Spleen (tissue), 11 donors: ENCODE results near the gene UTS2. TPM values are rescaled to one million over a fixed set of nuclear protein-coding genes. Genes with fewer than 3 reads are reported as not detected.
A peak's percentile ranks its signal among the peaks of the same experiment; 100 is the strongest.

Source experiments
- DNase-seq: peaks from one replicate; pipeline ENCODE4 v3.0.0-alpha.2; 2020
- H3K27ac ChIP-seq, 8 donors: fragments of 200-600 bp; sonication (generic) in 7 of 8; 1 replicate in 4 of 8; 2 replicates in 4 of 8; pipeline versions ENCODE4 v1.5.0 to v1.8.0; 2016 to 2021; ENCODE audit warnings: inconsistent platforms in 4 of 8, mild to moderate bottlenecking in 4 of 8, moderate library complexity in 1 of 8
- H3K27me3 ChIP-seq, 7 donors: fragments of 200-600 bp; sonication (generic) in 6 of 7; replicated peaks in 1 of 7; 1 replicate in 4 of 7; 2 replicates in 3 of 7; pipeline versions ENCODE4 v1.5.0 to v1.8.0; 2016 to 2021; ENCODE audit warnings: inconsistent platforms in 3 of 7, mild to moderate bottlenecking in 1 of 7
- H3K36me3 ChIP-seq, 6 donors: fragments of 200-600 bp; sonication (generic) in 5 of 6; 1 replicate in 4 of 6; 2 replicates in 2 of 6; pipeline versions ENCODE4 v1.5.0 to v1.8.0; 2016 to 2021; ENCODE audit warnings: inconsistent platforms in 2 of 6
- H3K4me1 ChIP-seq, 6 donors: fragments of 200-600 bp; sonication (generic) in 5 of 6; 1 replicate in 3 of 6; 2 replicates in 3 of 6; pipeline versions ENCODE4 v1.5.0 to v1.8.0; 2016 to 2021; ENCODE audit warnings: inconsistent platforms in 3 of 6
- H3K4me3 ChIP-seq, 8 donors: fragments of 200-600 bp; sonication (generic) in 7 of 8; 1 replicate in 4 of 8; 2 replicates in 4 of 8; pipeline versions ENCODE4 v1.5.0 to v1.8.0; 2016 to 2021; ENCODE audit warnings: inconsistent platforms in 4 of 8, mild to moderate bottlenecking in 4 of 8, moderate library complexity in 2 of 8
- H3K9me3 ChIP-seq, 8 donors: fragments of 200-600 bp; sonication (generic) in 7 of 8; 1 replicate in 4 of 8; 2 replicates in 4 of 8; pipeline versions ENCODE4 v1.5.0 to v1.8.0; 2016 to 2021; ENCODE audit warnings: inconsistent platforms in 4 of 8
- CTCF ChIP-seq, 11 experiments: fragments of 200-600 bp in 7 of 11; fragments of 450-650 bp in 4 of 11; sonication (generic) in 4 of 11; IDR thresholded peaks in 8 of 11; conservative IDR thresholded peaks in 3 of 11; 1 replicate in 7 of 11; 2 replicates in 4 of 11; pipeline versions ENCODE4 v1.4.0 to v1.8.0; 2016 to 2021; ENCODE audit warnings: antibody characterized with exemption in 11 of 11, inconsistent platforms in 4 of 11, mild to moderate bottlenecking in 1 of 11
- POLR2A ChIP-seq, 3 donors: fragments of 450-650 bp; IDR thresholded peaks; one replicate each; pipeline ENCODE4 v1.5.1; 2017; ENCODE audit warnings: antibody characterized with exemption in 3 of 3, mild to moderate bottlenecking in 1 of 3
- POLR2AphosphoS5 ChIP-seq, 3 donors: sonication (generic); formaldehyde crosslinking; IDR thresholded peaks; one replicate each; pipeline ENCODE4 v1.5.1; 2017; ENCODE audit warnings: antibody characterized with exemption in 3 of 3
- WGBS, 5 donors: extraction: QIAGEN DNeasy Blood & Tissue Kit in 3 of 5; methylation state at CpG; one replicate each; pipeline versions ENCODE4 v1.1.5 to v1.1.7; 2013 to 2018; 5-methylcytosine and 5-hydroxymethylcytosine counted together
- intact Hi-C: fragments of 100-400 bp; cut with DNase I; formaldehyde crosslinking; loops from one replicate; pipeline ENCODE4 v1.15.0; 2023; ENCODE audit warnings: low total_unique reads
- polyA plus RNA-seq, 3 donors: library from polyadenylated mRNA; stranded (reverse); fragments of 200-250 nt; gene quantifications; one replicate each; pipeline ENCODE4 v1.2.1, GENCODE V29; 2013
- total RNA-seq, 7 donors: library from RNA; depleted of rRNA in 3 of 7; stranded (reverse); fragments of >200 nt in 3 of 7; fragmentation: NEBNext Ultra II Directional in 4 of 7; extraction: Animal tissue kit (Norgen Biotek cat#: 25700) in 4 of 7; gene quantifications; one replicate each; pipeline versions ENCODE4 v1.1.0 to v1.2.1, GENCODE V29; 2016 to 2021
- donor health status: healthy with polysubstance abuse.
- donor health status: DM: no; HTN: no; CAD: no; lungs with moderate emphysema.
- donor health status: DM: no; HTN: no; CAD: no.
- donor health status: Bipolar disorder and iron deficiency.
- donor health status: healthy.
- donor health status: DM: no; HTN: no; CAD: no.
- donor health status: DM: yes; HTN: yes; CAD: no.

Gene UTS2
- total and polyA plus RNA-seq, 10 donors: 0.45 to 5.3 (median 0.76) TPM; not detected in 3

- Histone ChIP-seq H3K27me3 (no peaks in the 10 kb centered on the region), H3K27ac (no peak overlapping the region), H3K4me1 (peaks cover 0 to 8% (median 0%) of the 10 kb centered on the region in 6 donors), H3K9me3 (no peaks in the 10 kb centered on the region), H3K36me3 (no peaks in the 10 kb centered on the region), H3K4me3 (no peak overlapping the region)
- intact Hi-C loops: no loop called here
- no peak for TF ChIP-seq POLR2AphosphoS5 (IDR thresholded peaks at IDR 0.05)
- TF ChIP-seq POLR2A (IDR thresholded peaks at IDR 0.05): no peak
- no peak for TF ChIP-seq CTCF (IDR thresholded peaks at IDR 0.05 in 8 of 11, conservative IDR thresholded peaks at IDR 0.05 in 3 of 11)
- 79 to 93% (median 89%) methylated on average over 4 of the region's 4 CpGs for WGBS, 5 donors
- DNase-seq: no peak
Observed at GRCh38 chr1:7857985-7858384, 5.1 kb upstream of the UTS2 start.

- H3K9me3 ChIP-seq: no peaks in the 10 kb centered on the region
- H3K27me3 ChIP-seq: no peaks in the 10 kb centered on the region
- no peak overlapping the region for H3K4me3 ChIP-seq
- H3K27ac ChIP-seq: no peak overlapping the region
- WGBS, 5 donors: 53 to 73% (median 69%) methylated on average over 2 of the region's 2 CpGs
- no peak for TF ChIP-seq POLR2AphosphoS5 (IDR thresholded peaks at IDR 0.05)
- TF ChIP-seq CTCF (IDR thresholded peaks at IDR 0.05 in 8 of 11, conservative IDR thresholded peaks at IDR 0.05 in 3 of 11): no peak
- no peak for TF ChIP-seq POLR2A (IDR thresholded peaks at IDR 0.05)
- intact Hi-C loops: no loop called here
- no peak for DNase-seq
- H3K36me3 ChIP-seq: no peaks in the 10 kb centered on the region
- peaks cover 0 to 8% (median 0%) of the 10 kb centered on the region in 6 donors for H3K4me1 ChIP-seq
Observed at GRCh38 chr1:7857000-7857399, 4.1 kb upstream of the UTS2 start.

GRCh38 chr1:7856345-7856744, 3.5 kb upstream of the UTS2 start:
- Histone ChIP-seq H3K27me3 (no peaks in the 10 kb centered on the region), H3K9me3 (no peaks in the 10 kb centered on the region), H3K27ac (no peak overlapping the region), H3K36me3 (no peaks in the 10 kb centered on the region), H3K4me3 (no peak overlapping the region), H3K4me1 (peaks cover 0 to 8% (median 0%) of the 10 kb centered on the region in 6 donors)
- TF ChIP-seq POLR2AphosphoS5 (IDR thresholded peaks at IDR 0.05) (no peak), CTCF (IDR thresholded peaks at IDR 0.05 in 8 of 11, conservative IDR thresholded peaks at IDR 0.05 in 3 of 11) (peak in 1 of 11 experiments; percentile 12), POLR2A (IDR thresholded peaks at IDR 0.05) (no peak)
- 56 to 73% (median 56%) methylated on average over 12 to 15 of the region's 15 CpGs for WGBS, 5 donors
- intact Hi-C loops: no loop called here
- DNase-seq: no peak

- no peak for TF ChIP-seq POLR2AphosphoS5 (IDR thresholded peaks at IDR 0.05)
- TF ChIP-seq CTCF (IDR thresholded peaks at IDR 0.05 in 8 of 11, conservative IDR thresholded peaks at IDR 0.05 in 3 of 11): no peak
- no peak for TF ChIP-seq POLR2A (IDR thresholded peaks at IDR 0.05)
- WGBS, 5 donors: 83 to 89% (median 86%) methylated on average over 7 of the region's 7 CpGs
Observed at GRCh38 chr1:7853684-7854026, 790 bp upstream of the UTS2 start.

More at GRCh38 chr1:7853684-7854026, 790 bp upstream of the UTS2 start:
- no peak overlapping the region for H3K27ac ChIP-seq
- no peaks in the 10 kb centered on the region for H3K36me3 ChIP-seq
- intact Hi-C loops: no loop called here
- no peaks in the 10 kb centered on the region for H3K9me3 ChIP-seq
- peaks cover 0 to 8% (median 0%) of the 10 kb centered on the region in 6 donors for H3K4me1 ChIP-seq
- H3K4me3 ChIP-seq: no peak overlapping the region
- no peaks in the 10 kb centered on the region for H3K27me3 ChIP-seq
- DNase-seq: no peak
